NCI-H510A (cell line): ENCODE results near the gene CACNA1F.

Source experiments
- DNase-seq: peaks from one replicate; lab custom pipeline; 2025; lab: John Stamatoyannopoulos, UW

The CACNA1F gene

GRCh38 chrX:49257074-49257790 is 24.1 kb upstream of the CACNA1F start:
- no peak for DNase-seq

- DNase-seq, result no peak
These were observed 23.3 kb upstream of the CACNA1F start for GRCh38 chrX:49256268-49256995.

- no peak for DNase-seq
These were observed 21.5 kb upstream of the CACNA1F start for GRCh38 chrX:49254639-49255038.

- DNase-seq, result no peak
These were observed 18.2 kb upstream of the CACNA1F start for GRCh38 chrX:49251325-49251724.

GRCh38 chrX:49250578-49250977 is 17.4 kb upstream of the CACNA1F start:
- no peak for DNase-seq

GRCh38 chrX:49250066-49250465 is 16.9 kb upstream of the CACNA1F start:
- no peak for DNase-seq

GRCh38 chrX:49249616-49250015 is 16.5 kb upstream of the CACNA1F start:
- no peak for DNase-seq

GRCh38 chrX:49249071-49249470 is 15.9 kb upstream of the CACNA1F start:
- no peak for DNase-seq

GRCh38 chrX:49247916-49248811 is 15.0 kb upstream of the CACNA1F start:
- DNase-seq, result no peak

- no peak for DNase-seq
These were observed 14.2 kb upstream of the CACNA1F start for GRCh38 chrX:49247346-49247745.

GRCh38 chrX:49246541-49246940 is 13.4 kb upstream of the CACNA1F start:
- DNase-seq, result no peak

- DNase-seq, result no peak
These were observed 11.1 kb upstream of the CACNA1F start for GRCh38 chrX:49244207-49244606.

- no peak for DNase-seq
These were observed 10.0 kb upstream of the CACNA1F start for GRCh38 chrX:49243166-49243565.

GRCh38 chrX:49242545-49243066 is 9.5 kb upstream of the CACNA1F start:
- no peak for DNase-seq

- no peak for DNase-seq
These were observed 5.6 kb upstream of the CACNA1F start for GRCh38 chrX:49238735-49239134.

- DNase-seq, result no peak
These were observed 3.9 kb upstream of the CACNA1F start for GRCh38 chrX:49237060-49237459.

GRCh38 chrX:49233887-49234555 is 881 bp upstream of the CACNA1F start:
- DNase-seq, result no peak

GRCh38 chrX:49232525-49232924 is 615 bp downstream of the CACNA1F start:
- DNase-seq, result no peak

- DNase-seq, result no peak
These were observed 1.7 kb downstream of the CACNA1F start for GRCh38 chrX:49231333-49232000.

GRCh38 chrX:49230500-49231232 is 2.5 kb downstream of the CACNA1F start:
- peak; percentile 16 for DNase-seq

- DNase-seq, result no peak
These were observed 5.0 kb downstream of the CACNA1F start for GRCh38 chrX:49228185-49228584.
